Transverse colon (tissue), 3 donors: ENCODE measurements around the gene EDA2R.

Experiments used
- CTCF ChIP-seq, 5 experiments: fragments of 200-600 bp in 3 of 5; fragments of 450-650 bp in 2 of 5; sonication (generic) in 3 of 5; IDR thresholded peaks; 1 replicate in 2 of 5; 2 replicates in 3 of 5; pipeline ENCODE4 v1.5.1; 2016 to 2017; ENCODE audit warnings: antibody characterized with exemption in 5 of 5, inconsistent platforms in 3 of 5, mild to moderate bottlenecking in 2 of 5, moderate library complexity in 1 of 5
- EP300 ChIP-seq: sonication (generic); formaldehyde crosslinking; IDR thresholded peaks from one replicate; pipeline ENCODE4 v1.6.1; 2017; ENCODE audit warnings: antibody characterized with exemption, low read depth

DNA sequence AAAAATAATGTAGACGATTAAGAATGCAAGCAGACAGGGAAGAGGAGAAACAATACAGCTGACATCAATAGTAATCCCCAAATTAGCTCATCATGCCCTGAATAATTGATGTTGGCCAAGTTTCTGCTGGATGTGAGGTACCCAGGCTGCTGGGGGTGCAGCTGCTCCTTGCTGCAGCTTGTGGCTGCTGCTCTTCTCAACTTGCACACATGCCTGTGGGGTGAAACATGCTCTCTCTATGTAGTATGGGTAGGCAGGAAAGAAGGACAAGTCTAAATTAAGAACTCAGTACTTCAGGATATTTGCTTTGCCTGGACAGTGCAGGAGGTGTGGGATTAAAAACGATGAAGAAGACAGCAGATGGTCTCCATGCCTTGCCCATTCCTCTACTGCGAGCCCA lies 16.7 kb downstream of the EDA2R start:
- TF ChIP-seq CTCF (IDR thresholded peaks at IDR 0.05) (no peak), EP300 (no peak)
